ENCODE data around the gene EVC. TPM values are rescaled to one million over a fixed set of nuclear protein-coding genes. Genes with fewer than 3 reads are reported as not detected.

The EVC gene
- total and polyA plus RNA-seq, 2 donors (not counting 1 experiment from before 2014, with no cell fraction given), result 4.9 to 39.0 TPM

GRCh38 chr4:5824227-5824626, 113.2 kb downstream of the EVC start:
- TF ChIP-seq EZH2 (IDR thresholded peaks at IDR 0.05; ENCODE audit: low read length, missing control alignments) (no peak), CTCF (conservative IDR thresholded peaks at IDR 0.05 in 1 of 2, IDR thresholded peaks at IDR 0.05 in 1 of 2; ENCODE audit: low read depth in 1 of 2, low read length in 2 of 2) (no peak)

GRCh38 chr4:5824635-5825034, 113.6 kb downstream of the EVC start:
- no peak overlapping the region for H3K4me3 ChIP-seq (replicated peaks in 1 of 4; ENCODE audit: control extremely low read depth in 1 of 4, insufficient read depth in 1 of 4, low read depth in 3 of 4, low read length in 4 of 4)
- no peaks in the 10 kb centered on the region for H3K27me3 ChIP-seq (ENCODE audit: control insufficient read depth, insufficient read depth, low read length)
- no peak overlapping the region for H3K27ac ChIP-seq (ENCODE audit: insufficient read depth, low read length)
- peaks cover 11% of the 10 kb centered on the region for H3K36me3 ChIP-seq (ENCODE audit: control insufficient read depth, insufficient read depth, low read length)
- DNase-seq (ENCODE audit: low read depth in 2 of 2), result peak; percentile 38 to 55
- H3K4me2 ChIP-seq (ENCODE audit: extremely low read depth, insufficient read depth, low read length), result no peak overlapping the region
- H3K9me3 ChIP-seq (ENCODE audit: control insufficient read depth, insufficient read depth, low read depth, low read length), result no peaks in the 10 kb centered on the region
- no peaks in the 10 kb centered on the region for H4K20me1 ChIP-seq (ENCODE audit: control insufficient read depth, extremely low read depth, insufficient read depth, low read length)
- no peaks in the 10 kb centered on the region for H3K79me2 ChIP-seq (ENCODE audit: control insufficient read depth, insufficient read depth, low read length)
- no peak overlapping the region for H3K9ac ChIP-seq (ENCODE audit: insufficient read depth, low read length)
- H2AFZ ChIP-seq (ENCODE audit: low read length), result no peak overlapping the region
- peak; percentile 44 to 71 for TF ChIP-seq CTCF (conservative IDR thresholded peaks at IDR 0.05 in 1 of 2, IDR thresholded peaks at IDR 0.05 in 1 of 2; ENCODE audit: low read depth in 1 of 2, low read length in 2 of 2)
- TF ChIP-seq EZH2 (IDR thresholded peaks at IDR 0.05; ENCODE audit: low read length, missing control alignments), result no peak
- peaks cover 6% of the 10 kb centered on the region for H3K4me1 ChIP-seq (ENCODE audit: control insufficient read depth, extremely low read depth, insufficient read depth, low read length)

More at GRCh38 chr4:5824227-5824626, 113.2 kb downstream of the EVC start:
- H3K4me2 ChIP-seq (ENCODE audit: extremely low read depth, insufficient read depth, low read length), result no peak overlapping the region
- no peak overlapping the region for H3K4me3 ChIP-seq (replicated peaks in 1 of 4; ENCODE audit: control extremely low read depth in 1 of 4, insufficient read depth in 1 of 4, low read depth in 3 of 4, low read length in 4 of 4)
- peaks cover 11% of the 10 kb centered on the region for H3K36me3 ChIP-seq (ENCODE audit: control insufficient read depth, insufficient read depth, low read length)
- no peaks in the 10 kb centered on the region for H3K79me2 ChIP-seq (ENCODE audit: control insufficient read depth, insufficient read depth, low read length)
- no peaks in the 10 kb centered on the region for H4K20me1 ChIP-seq (ENCODE audit: control insufficient read depth, extremely low read depth, insufficient read depth, low read length)
- no peak overlapping the region for H3K27ac ChIP-seq (ENCODE audit: insufficient read depth, low read length)
- no peaks in the 10 kb centered on the region for H3K27me3 ChIP-seq (ENCODE audit: control insufficient read depth, insufficient read depth, low read length)
- no peaks in the 10 kb centered on the region for H3K9me3 ChIP-seq (ENCODE audit: control insufficient read depth, insufficient read depth, low read depth, low read length)
- no peak for DNase-seq (ENCODE audit: low read depth in 2 of 2)
- H3K4me1 ChIP-seq (ENCODE audit: control insufficient read depth, extremely low read depth, insufficient read depth, low read length), result peaks cover 6% of the 10 kb centered on the region
- H2AFZ ChIP-seq (ENCODE audit: low read length), result no peak overlapping the region
- no peak overlapping the region for H3K9ac ChIP-seq (ENCODE audit: insufficient read depth, low read length)

- H3K79me2 ChIP-seq (ENCODE audit: control insufficient read depth, insufficient read depth, low read length), result no peaks in the 10 kb centered on the region
- no peak overlapping the region for H3K4me3 ChIP-seq (replicated peaks in 1 of 4; ENCODE audit: control extremely low read depth in 1 of 4, insufficient read depth in 1 of 4, low read depth in 3 of 4, low read length in 4 of 4)
- no peak overlapping the region for H3K4me2 ChIP-seq (ENCODE audit: extremely low read depth, insufficient read depth, low read length)
- H3K27me3 ChIP-seq (ENCODE audit: control insufficient read depth, insufficient read depth, low read length), result no peaks in the 10 kb centered on the region
- no peak overlapping the region for H3K27ac ChIP-seq (ENCODE audit: insufficient read depth, low read length)
- H3K9me3 ChIP-seq (ENCODE audit: control insufficient read depth, insufficient read depth, low read depth, low read length), result no peaks in the 10 kb centered on the region
- H3K9ac ChIP-seq (ENCODE audit: insufficient read depth, low read length), result no peak overlapping the region
- H2AFZ ChIP-seq (ENCODE audit: low read length), result no peak overlapping the region
- no peak for DNase-seq (ENCODE audit: low read depth in 2 of 2)
- no peak for TF ChIP-seq EZH2 (IDR thresholded peaks at IDR 0.05; ENCODE audit: low read length, missing control alignments)
- no peak for TF ChIP-seq CTCF (conservative IDR thresholded peaks at IDR 0.05 in 1 of 2, IDR thresholded peaks at IDR 0.05 in 1 of 2; ENCODE audit: low read depth in 1 of 2, low read length in 2 of 2)
- H3K4me1 ChIP-seq (ENCODE audit: control insufficient read depth, extremely low read depth, insufficient read depth, low read length), result peaks cover 6% of the 10 kb centered on the region
- H3K36me3 ChIP-seq (ENCODE audit: control insufficient read depth, insufficient read depth, low read length), result peaks cover 11% of the 10 kb centered on the region
- no peaks in the 10 kb centered on the region for H4K20me1 ChIP-seq (ENCODE audit: control insufficient read depth, extremely low read depth, insufficient read depth, low read length)
Observed at GRCh38 chr4:5825321-5826041, 114.5 kb downstream of the EVC start.

All from fibroblast of lung (primary cell).